H9 (cell line): ENCODE measurements around the gene KRTAP4-1. TPM values are rescaled to one million over a fixed set of nuclear protein-coding genes. Genes with fewer than 3 reads are reported as not detected.
"Not testable (repeated sequence)": the region's sequence is repeated elsewhere in the genome, so short reads cannot be mapped to it uniquely, and the experiment has no call there.

Experiments
- DNase-seq: peaks from one replicate; pipeline ENCODE4 v3.0.0-alpha.2; 2017
- H2AFZ ChIP-seq: one replicate; pipeline ENCODE4 v1.6.1; 2013; ENCODE audit warnings: mild to moderate bottlenecking, low read length, control low read depth, moderate library complexity
- H2AK5ac ChIP-seq: 2 replicates; pipeline ENCODE4 v1.6.1; 2013; ENCODE audit warnings: low read length, control low read depth, mixed read lengths; ENCODE audit not compliant: insufficient read length
- H2BK120ac ChIP-seq: one replicate; pipeline ENCODE4 v1.6.1; 2013; ENCODE audit warnings: low read depth, mild to moderate bottlenecking, low read length, control low read depth, inconsistent platforms; ENCODE audit not compliant: poor library complexity, severe bottlenecking
- H2BK12ac ChIP-seq: 2 replicates; pipeline ENCODE4 v1.6.1; 2013; ENCODE audit warnings: low read length, control low read depth, mixed read lengths, low read depth; ENCODE audit not compliant: insufficient read length
- H2BK15ac ChIP-seq: 2 replicates; pipeline ENCODE4 v1.6.1; 2013; ENCODE audit warnings: low read depth, low read length, control low read depth
- H2BK20ac ChIP-seq: one replicate; pipeline ENCODE4 v1.6.1; 2013; ENCODE audit warnings: low read depth, mild to moderate bottlenecking, low read length, control low read depth, inconsistent platforms; ENCODE audit not compliant: poor library complexity, severe bottlenecking
- H2BK5ac ChIP-seq: 2 replicates; pipeline ENCODE4 v1.6.1; 2013; ENCODE audit warnings: low read length, control low read depth, mixed read lengths; ENCODE audit not compliant: insufficient read length
- H3K14ac ChIP-seq: 2 replicates; pipeline ENCODE4 v1.6.1; 2013; ENCODE audit warnings: low read length, control low read depth; ENCODE audit not compliant: insufficient read depth
- H3K18ac ChIP-seq: 2 replicates; pipeline ENCODE4 v1.6.1; 2013; ENCODE audit warnings: low read depth, mild to moderate bottlenecking, mixed read lengths, low read length, control low read depth; ENCODE audit not compliant: insufficient read length
- H3K23ac ChIP-seq: 2 replicates; pipeline ENCODE4 v1.6.1; 2013; ENCODE audit warnings: low read length, control low read depth, mixed read lengths, low read depth; ENCODE audit not compliant: insufficient read length
- H3K23me2 ChIP-seq: 2 replicates; pipeline ENCODE4 v1.6.1; 2013; ENCODE audit warnings: low read depth, mild to moderate bottlenecking, mixed read lengths, low read length, control low read depth; ENCODE audit not compliant: insufficient read length, poor library complexity, severe bottlenecking
- H3K27ac ChIP-seq: 2 replicates; pipeline ENCODE4 v1.5.1; 2013; ENCODE audit warnings: low read length, control low read depth, mixed read lengths, low read depth; ENCODE audit not compliant: insufficient read length
- H3K27me3 ChIP-seq: 2 replicates; pipeline ENCODE4 v1.6.1; 2013; ENCODE audit warnings: low read length, control low read depth, inconsistent platforms; ENCODE audit not compliant: insufficient read depth
- H3K4ac ChIP-seq: 2 replicates; pipeline ENCODE4 v1.6.1; 2013; ENCODE audit warnings: low read depth, mild to moderate bottlenecking, control low read depth, inconsistent platforms, low read length, moderate library complexity
- H3K4me1 ChIP-seq: 2 replicates; pipeline ENCODE4 v1.6.1; 2013; ENCODE audit warnings: low read length, control low read depth, inconsistent platforms; ENCODE audit not compliant: insufficient read depth
- H3K4me2 ChIP-seq: 2 replicates; pipeline ENCODE4 v1.6.1; 2013; ENCODE audit warnings: low read length, control low read depth, mixed read lengths; ENCODE audit not compliant: insufficient read length, insufficient read depth
- H3K56ac ChIP-seq: 2 replicates; pipeline ENCODE4 v1.6.1; 2013; ENCODE audit warnings: low read depth, mild to moderate bottlenecking, mixed read lengths, low read length, control low read depth; ENCODE audit not compliant: insufficient read length
- H3K79me1 ChIP-seq: 2 replicates; pipeline ENCODE4 v1.6.1; 2013; ENCODE audit warnings: low read depth, mild to moderate bottlenecking, moderate library complexity, low read length, control low read depth, inconsistent platforms; ENCODE audit not compliant: insufficient read depth, poor library complexity, severe bottlenecking
- H3K79me2 ChIP-seq: 2 replicates; pipeline ENCODE4 v1.6.1; 2013; ENCODE audit warnings: low read length, control low read depth, inconsistent platforms; ENCODE audit not compliant: insufficient read depth
- H3K9ac ChIP-seq: 2 replicates; pipeline ENCODE4 v1.6.1; 2013; ENCODE audit warnings: low read length, control low read depth, mixed read lengths; ENCODE audit not compliant: insufficient read length; ENCODE audit errors: extremely low read depth
- H3K9me3 ChIP-seq: one replicate; pipeline ENCODE4 v1.6.1; 2013; ENCODE audit warnings: low read depth, low read length, inconsistent platforms; ENCODE audit not compliant: control insufficient read depth
- H3T11ph ChIP-seq: one replicate; pipeline ENCODE4 v1.6.1; 2013; ENCODE audit warnings: mild to moderate bottlenecking, low read length, control low read depth, inconsistent platforms
- H4K20me1 ChIP-seq: one replicate; pipeline ENCODE4 v1.6.1; 2013; ENCODE audit not compliant: control insufficient read depth, insufficient read length, insufficient read depth
- H4K5ac ChIP-seq: 2 replicates; pipeline ENCODE4 v1.6.1; 2013; ENCODE audit warnings: low read depth, mild to moderate bottlenecking, mixed read lengths, low read length, control low read depth; ENCODE audit not compliant: insufficient read length
- H4K8ac ChIP-seq: replicated peaks from 2 replicates; pipeline ENCODE4 v1.6.1; 2013; ENCODE audit warnings: low read length, control low read depth, mixed read lengths, low read depth; ENCODE audit not compliant: insufficient read length
- H4K91ac ChIP-seq: 2 replicates; pipeline ENCODE4 v1.6.1; 2013; ENCODE audit warnings: low read depth, mild to moderate bottlenecking, moderate library complexity, mixed read lengths, low read length, control low read depth; ENCODE audit not compliant: insufficient read length
- H3K27ac Mint-ChIP-seq, 3 experiments: 2 replicates in 2 of 3; 3 replicates in 1 of 3; pipeline ENCODE4 v1.8.0; 2020 to 2021; ENCODE audit warnings: mixed read lengths in 3 of 3, mild to moderate bottlenecking in 1 of 3, moderate library complexity in 1 of 3
- H3K27me3 Mint-ChIP-seq: 2 replicates; pipeline ENCODE4 v1.8.0; 2021; ENCODE audit warnings: low read depth, mild to moderate bottlenecking, moderate library complexity, mixed read lengths
- H3K36me3 Mint-ChIP-seq, 3 experiments: 2 replicates in 2 of 3; 3 replicates in 1 of 3; pipeline ENCODE4 v1.8.0; 2020 to 2021; ENCODE audit warnings: low read depth in 3 of 3, mixed read lengths in 3 of 3; ENCODE audit not compliant: insufficient read depth in 1 of 3
- H3K4me1 Mint-ChIP-seq, 2 experiments: 2 replicates each; pipeline ENCODE4 v1.8.0; 2020; ENCODE audit warnings: mixed read lengths in 2 of 2
- H3K4me3 Mint-ChIP-seq, 2 experiments: 2 replicates in 1 of 2; 3 replicates in 1 of 2; pipeline ENCODE4 v1.8.0; 2020 to 2021; ENCODE audit warnings: mild to moderate bottlenecking in 2 of 2, mixed read lengths in 2 of 2, moderate library complexity in 1 of 2
- H3K9me3 Mint-ChIP-seq, 2 experiments: 2 replicates in 1 of 2; 3 replicates in 1 of 2; pipeline ENCODE4 v1.8.0; 2020; ENCODE audit warnings: mild to moderate bottlenecking in 2 of 2, mixed read lengths in 2 of 2, moderate library complexity in 1 of 2
- WGBS: extraction: QIAGEN DNeasy Blood & Tissue Kit; methylation state at CpG from one replicate; pipeline ENCODE4 v1.1.7; 2013; ENCODE audit warnings: missing lambda C conversion rate, low lambda C conversion rate, mixed read lengths; ENCODE audit not compliant: insufficient read length; ENCODE audit errors: extremely low coverage; 5-methylcytosine and 5-hydroxymethylcytosine counted together
- total RNA-seq: library from RNA; stranded (reverse); gene quantifications from 2 replicates; pipeline ENCODE4 v1.2.1, GENCODE V29; 2021
- TF ChIP-seq, protein P1 (sequence below): fragments of 200-600 bp; sonication (generic); conservative IDR thresholded peaks from 3 replicates; pipeline ENCODE4 v1.8.0; 2021; ENCODE audit warnings: antibody characterized with exemption, mild to moderate bottlenecking

KRTAP4-1 gene
- total RNA-seq, 1 experiment from 2014 or later = not detected

DNA sequence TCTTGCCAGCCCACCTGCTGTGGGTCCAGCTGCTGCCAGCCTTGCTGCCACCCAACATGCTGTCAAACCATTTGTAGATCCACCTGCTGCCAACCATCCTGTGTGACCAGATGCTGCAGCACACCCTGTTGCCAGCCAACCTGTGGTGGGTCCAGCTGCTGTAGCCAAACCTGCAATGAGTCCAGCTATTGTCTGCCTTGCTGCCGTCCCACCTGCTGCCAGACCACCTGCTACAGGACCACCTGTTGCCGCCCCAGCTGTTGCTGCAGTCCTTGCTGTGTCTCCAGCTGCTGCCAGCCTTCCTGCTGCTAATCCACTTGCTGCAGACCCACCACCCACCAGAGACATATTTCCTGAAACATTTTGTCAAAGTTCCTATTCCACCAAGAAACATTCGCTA is 5.6 kb upstream of the KRTAP4-1 start:
- no CpG with 5 or more reads among the region's 3 CpGs for WGBS
- no peaks in the 10 kb centered on the region for H3K4me1 ChIP-seq
- H4K8ac ChIP-seq = no peak overlapping the region
- DNase-seq = no peak
- no peak overlapping the region for H2AK5ac ChIP-seq
- H4K5ac ChIP-seq = no peak overlapping the region
- H3K27ac ChIP-seq = no peak overlapping the region
- H3K79me1 ChIP-seq = no peaks in the 10 kb centered on the region
- H3K27me3 ChIP-seq = no peaks in the 10 kb centered on the region
- no peak overlapping the region for H3K56ac ChIP-seq
- peak overlapping the region; percentile 51; the same call in 1 of the 2 replicates for H3K14ac ChIP-seq
- no peak overlapping the region for H2BK120ac ChIP-seq
- H3K23ac ChIP-seq = no peak overlapping the region
- no peaks in the 10 kb centered on the region for H4K20me1 ChIP-seq
- TF ChIP-seq, protein P1, sequence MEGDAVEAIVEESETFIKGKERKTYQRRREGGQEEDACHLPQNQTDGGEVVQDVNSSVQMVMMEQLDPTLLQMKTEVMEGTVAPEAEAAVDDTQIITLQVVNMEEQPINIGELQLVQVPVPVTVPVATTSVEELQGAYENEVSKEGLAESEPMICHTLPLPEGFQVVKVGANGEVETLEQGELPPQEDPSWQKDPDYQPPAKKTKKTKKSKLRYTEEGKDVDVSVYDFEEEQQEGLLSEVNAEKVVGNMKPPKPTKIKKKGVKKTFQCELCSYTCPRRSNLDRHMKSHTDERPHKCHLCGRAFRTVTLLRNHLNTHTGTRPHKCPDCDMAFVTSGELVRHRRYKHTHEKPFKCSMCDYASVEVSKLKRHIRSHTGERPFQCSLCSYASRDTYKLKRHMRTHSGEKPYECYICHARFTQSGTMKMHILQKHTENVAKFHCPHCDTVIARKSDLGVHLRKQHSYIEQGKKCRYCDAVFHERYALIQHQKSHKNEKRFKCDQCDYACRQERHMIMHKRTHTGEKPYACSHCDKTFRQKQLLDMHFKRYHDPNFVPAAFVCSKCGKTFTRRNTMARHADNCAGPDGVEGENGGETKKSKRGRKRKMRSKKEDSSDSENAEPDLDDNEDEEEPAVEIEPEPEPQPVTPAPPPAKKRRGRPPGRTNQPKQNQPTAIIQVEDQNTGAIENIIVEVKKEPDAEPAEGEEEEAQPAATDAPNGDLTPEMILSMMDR = no peak
- H2AFZ ChIP-seq = no peak overlapping the region
- no peak overlapping the region for H2BK20ac ChIP-seq
- Mint-ChIP-seq H3K27me3 (peaks cover 2% of the 10 kb centered on the region), H3K4me3 (no peak overlapping the region), H3K27ac (no peak overlapping the region), H3K9me3 (peaks cover 4 to 7% of the 10 kb centered on the region in 2 experiments; a peak in 4 of 5 replicates), H3K36me3 (0 out of 7 replicates have a peak, but pooled peaks cover 0 to 3% (median 0%) of the 10 kb centered on the region in 3 experiments), H3K4me1 (peaks cover 3 to 7% of the 10 kb centered on the region in 2 experiments; a peak in 2 of 4 replicates)
- H3K23me2 ChIP-seq = no peaks in the 10 kb centered on the region
- H4K91ac ChIP-seq = no peak overlapping the region
- H3T11ph ChIP-seq = no peak overlapping the region
- no peaks in the 10 kb centered on the region for H3K79me2 ChIP-seq
- no peaks in the 10 kb centered on the region for H3K9me3 ChIP-seq
- no peak overlapping the region for H2BK5ac ChIP-seq
- no peak overlapping the region for H3K4me2 ChIP-seq
- no peak overlapping the region for H3K4ac ChIP-seq
- H2BK12ac ChIP-seq = no peak overlapping the region
- H2BK15ac ChIP-seq = no peak overlapping the region
- H3K9ac ChIP-seq = no peak overlapping the region
- no peak overlapping the region for H3K18ac ChIP-seq

DNA sequence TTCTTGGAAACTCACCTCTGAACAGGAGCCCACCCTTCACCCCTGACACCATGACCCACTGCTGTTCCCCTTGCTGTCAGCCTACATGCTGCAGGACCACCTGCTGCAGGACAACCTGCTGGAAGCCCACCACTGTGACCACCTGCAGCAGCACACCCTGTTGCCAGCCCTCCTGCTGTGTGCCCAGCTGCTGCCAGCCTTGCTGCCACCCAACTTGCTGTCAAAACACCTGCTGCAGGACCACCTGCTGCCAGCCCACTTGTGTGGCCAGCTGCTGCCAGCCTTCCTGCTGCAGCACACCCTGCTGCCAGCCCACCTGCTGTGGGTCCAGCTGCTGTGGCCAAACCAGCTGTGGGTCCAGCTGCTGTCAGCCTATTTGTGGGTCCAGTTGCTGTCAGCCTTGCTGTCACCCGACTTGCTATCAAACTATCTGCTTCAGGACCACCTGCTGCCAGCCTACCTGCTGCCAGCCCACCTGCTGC is 5.2 kb upstream of the KRTAP4-1 start, which contains the start of gene KRTAP9-1:
Gene KRTAP9-1, plus strand, starts transcription at position 51 of the 482 bp plus-strand sequence. Its CDS starts 0 bp downstream, at position 51.
- H2BK20ac ChIP-seq, H3K27me3 ChIP-seq, H3K79me1 ChIP-seq, H3K79me2 ChIP-seq, H4K8ac ChIP-seq, H3K27ac Mint-ChIP-seq, H4K5ac ChIP-seq, DNase-seq, H2BK15ac ChIP-seq, H3K9ac ChIP-seq, H3K36me3 Mint-ChIP-seq, H4K20me1 ChIP-seq, H2BK12ac ChIP-seq, H3K27me3 Mint-ChIP-seq, H3K18ac ChIP-seq, H2BK120ac ChIP-seq, H2AK5ac ChIP-seq, H2BK5ac ChIP-seq, H3K27ac ChIP-seq, H3K4me1 Mint-ChIP-seq, H3K56ac ChIP-seq, H3K9me3 Mint-ChIP-seq, H3K9me3 ChIP-seq, H3K4me2 ChIP-seq, H2AFZ ChIP-seq, H3K23ac ChIP-seq, H3T11ph ChIP-seq, H3K23me2 ChIP-seq, H3K4ac ChIP-seq, H4K91ac ChIP-seq, H3K4me1 ChIP-seq, H3K4me3 Mint-ChIP-seq: not testable (repeated sequence)
- no CpG with 5 or more reads among the region's 1 CpG for WGBS
- peak within 1 kb of the TSS; percentile 51; the same call in 1 of the 2 replicates for H3K14ac ChIP-seq
